Stimulated activated naive B cell treated with anti-CD40 and anti-IgM and Interleukin-4, amounts not matched to agents 10 μg/mL and 1 μg/mL and 100 μg/mL, for 72 hours (primary cell): Measurements from ENCODE around the gene SAT1.
"Not testable (repeated sequence)": the region's sequence is repeated elsewhere in the genome, so short reads cannot be mapped to it uniquely, and the experiment has no call there.

Experiments used
- ATAC-seq, 2 donors: fragments of 150-1000 bp; cut with Tn5 transposase; replicated peaks; 2 replicates each; pipeline ENCODE4 v1.10.0; 2021; ENCODE audit warnings: moderate library complexity in 1 of 2
- DNase-seq: peaks from one replicate; pipeline ENCODE4 v3.0.0; 2021
- H3K27ac Mint-ChIP-seq: one replicate; pipeline ENCODE4 v1.8.0; 2022; ENCODE audit warnings: mild to moderate bottlenecking, mixed read lengths
- H3K27me3 Mint-ChIP-seq, 2 donors: one replicate each; pipeline ENCODE4 v1.8.0; 2022; ENCODE audit warnings: mixed read lengths in 2 of 2
- H3K36me3 Mint-ChIP-seq, 2 donors: one replicate each; pipeline ENCODE4 v1.8.0; 2022; ENCODE audit warnings: mixed read lengths in 2 of 2, mild to moderate bottlenecking in 1 of 2
- H3K4me1 Mint-ChIP-seq, 2 donors: one replicate each; pipeline ENCODE4 v1.8.0; 2022; ENCODE audit warnings: mixed read lengths in 2 of 2, mild to moderate bottlenecking in 1 of 2
- H3K4me3 Mint-ChIP-seq, 2 donors: one replicate each; pipeline ENCODE4 v1.8.0; 2022; ENCODE audit warnings: mild to moderate bottlenecking in 2 of 2, mixed read lengths in 2 of 2, moderate library complexity in 1 of 2
- H3K9me3 Mint-ChIP-seq, 2 donors: one replicate each; pipeline ENCODE4 v1.8.0; 2022; ENCODE audit warnings: mixed read lengths in 2 of 2, mild to moderate bottlenecking in 1 of 2

Gene SAT1

GRCh38 chrX:23764188-23764984 is 18.6 kb upstream of the SAT1 start:
- no peaks in the 10 kb centered on the region for H3K4me1 Mint-ChIP-seq
- H3K27me3 Mint-ChIP-seq, result no peaks in the 10 kb centered on the region
- no peaks in the 10 kb centered on the region for H3K9me3 Mint-ChIP-seq
- ATAC-seq (no peak), DNase-seq (no peak)
- H3K4me3 Mint-ChIP-seq, result no peak overlapping the region
- H3K36me3 Mint-ChIP-seq, result no peaks in the 10 kb centered on the region
- H3K27ac Mint-ChIP-seq, result no peak overlapping the region

GRCh38 chrX:23765449-23765848 is 17.5 kb upstream of the SAT1 start:
- Mint-ChIP-seq H3K9me3 (no peaks in the 10 kb centered on the region), H3K4me3 (no peak overlapping the region), H3K27me3 (no peaks in the 10 kb centered on the region), H3K4me1 (no peaks in the 10 kb centered on the region), H3K27ac (no peak overlapping the region), H3K36me3 (no peaks in the 10 kb centered on the region)
- DNase-seq (no peak), ATAC-seq (no peak)

GRCh38 chrX:23765868-23766267 is 17.1 kb upstream of the SAT1 start:
- no peak overlapping the region for H3K4me3 Mint-ChIP-seq

GRCh38 chrX:23766650-23767551 is 16.1 kb upstream of the SAT1 start:
- no peak for DNase-seq
- H3K9me3 Mint-ChIP-seq, result no peaks in the 10 kb centered on the region

More at GRCh38 chrX:23765868-23766267, 17.1 kb upstream of the SAT1 start:
- no peak for DNase-seq
- Mint-ChIP-seq H3K27ac (no peak overlapping the region), H3K9me3 (no peaks in the 10 kb centered on the region), H3K4me1 (no peaks in the 10 kb centered on the region), H3K36me3 (no peaks in the 10 kb centered on the region), H3K27me3 (no peaks in the 10 kb centered on the region)
- ATAC-seq, result no peak

GRCh38 chrX:23770142-23770541 is 12.8 kb upstream of the SAT1 start:
- H3K36me3 Mint-ChIP-seq, result no peaks in the 10 kb centered on the region
- H3K27ac Mint-ChIP-seq, result no peak overlapping the region
- peaks cover 7 to 16% of the 10 kb centered on the region in 2 donors for H3K4me1 Mint-ChIP-seq
- no peak for ATAC-seq
- H3K4me3 Mint-ChIP-seq, result no peak overlapping the region
- H3K27me3 Mint-ChIP-seq, result no peaks in the 10 kb centered on the region
- H3K9me3 Mint-ChIP-seq, result no peaks in the 10 kb centered on the region
- no peak for DNase-seq

More at GRCh38 chrX:23766650-23767551, 16.1 kb upstream of the SAT1 start:
- Mint-ChIP-seq H3K4me3 (peak overlapping the region; percentile 67 to 76), H3K36me3 (no peaks in the 10 kb centered on the region), H3K27ac (peak overlapping the region; percentile 73), H3K27me3 (no peaks in the 10 kb centered on the region), H3K4me1 (no peaks in the 10 kb centered on the region)
- ATAC-seq, result peak; percentile 51 to 79

GRCh38 chrX:23771086-23771485 is 11.9 kb upstream of the SAT1 start:
- not testable (repeated sequence) for DNase-seq, H3K27me3 Mint-ChIP-seq, H3K36me3 Mint-ChIP-seq, H3K9me3 Mint-ChIP-seq, ATAC-seq, H3K4me3 Mint-ChIP-seq
- H3K27ac Mint-ChIP-seq, result peak overlapping the region; percentile 14
- H3K4me1 Mint-ChIP-seq, result peaks cover 8 to 16% of the 10 kb centered on the region in 2 donors

- DNase-seq (no peak), ATAC-seq (peak; percentile 97 to 98)
- Mint-ChIP-seq H3K4me3 (peak overlapping the region in 1 of 2 donors; percentile 53), H3K9me3 (no peaks in the 10 kb centered on the region), H3K36me3 (no peaks in the 10 kb centered on the region), H3K27me3 (no peaks in the 10 kb centered on the region), H3K4me1 (peaks cover 8 to 16% of the 10 kb centered on the region in 2 donors), H3K27ac (peak overlapping the region; percentile 88)
These were observed 9.3 kb upstream of the SAT1 start for GRCh38 chrX:23773601-23774175.

GRCh38 chrX:23776363-23776762 is 6.6 kb upstream of the SAT1 start:
- no peaks in the 10 kb centered on the region for H3K9me3 Mint-ChIP-seq
- ATAC-seq (no peak), DNase-seq (no peak)
- no peak overlapping the region for H3K4me3 Mint-ChIP-seq
- H3K4me1 Mint-ChIP-seq, result peaks cover 13 to 25% of the 10 kb centered on the region in 2 donors
- no peaks in the 10 kb centered on the region for H3K36me3 Mint-ChIP-seq
- H3K27me3 Mint-ChIP-seq, result no peaks in the 10 kb centered on the region
- H3K27ac Mint-ChIP-seq, result no peak overlapping the region

GRCh38 chrX:23779025-23779424 is 3.9 kb upstream of the SAT1 start:
- Mint-ChIP-seq H3K36me3 (peaks cover 6 to 7% of the 10 kb centered on the region in 2 donors), H3K4me1 (peaks cover 17 to 27% of the 10 kb centered on the region in 2 donors), H3K4me3 (no peak overlapping the region), H3K27me3 (no peaks in the 10 kb centered on the region), H3K9me3 (no peaks in the 10 kb centered on the region), H3K27ac (peak overlapping the region; percentile 5)
- no peak for DNase-seq
- ATAC-seq, result no peak

GRCh38 chrX:23782455-23782854 is 518 bp upstream of the SAT1 start:
- peaks cover 22 to 24% of the 10 kb centered on the region in 2 donors for H3K36me3 Mint-ChIP-seq

GRCh38 chrX:23783589-23784469 is 856 bp downstream of the SAT1 start:
- peaks cover 22 to 24% of the 10 kb centered on the region in 2 donors for H3K36me3 Mint-ChIP-seq
- DNase-seq, result no peak
- H3K27me3 Mint-ChIP-seq, result no peaks in the 10 kb centered on the region
- H3K27ac Mint-ChIP-seq, result peak overlapping the region; percentile 95
- ATAC-seq, result no peak
- peak overlapping the region; percentile 93 to 94 for H3K4me3 Mint-ChIP-seq
- peaks cover 19 to 29% of the 10 kb centered on the region in 2 donors for H3K4me1 Mint-ChIP-seq
- H3K9me3 Mint-ChIP-seq, result no peaks in the 10 kb centered on the region

More at GRCh38 chrX:23782455-23782854, 518 bp upstream of the SAT1 start:
- Mint-ChIP-seq H3K4me3 (peak overlapping the region; percentile 93 to 94), H3K4me1 (peaks cover 17 to 29% of the 10 kb centered on the region in 2 donors), H3K27me3 (no peaks in the 10 kb centered on the region), H3K9me3 (no peaks in the 10 kb centered on the region), H3K27ac (peak overlapping the region; percentile 94)
- no peak for ATAC-seq
- no peak for DNase-seq

GRCh38 chrX:23784470-23785331 is 1.7 kb downstream of the SAT1 start:
- H3K4me1 Mint-ChIP-seq, result peaks cover 16 to 29% of the 10 kb centered on the region in 2 donors
- DNase-seq (no peak), ATAC-seq (peak in 1 of 2 donors; percentile 5)
- H3K27me3 Mint-ChIP-seq, result no peaks in the 10 kb centered on the region
- peak overlapping the region; percentile 93 to 94 for H3K4me3 Mint-ChIP-seq
- peak overlapping the region; percentile 95 for H3K27ac Mint-ChIP-seq
- no peaks in the 10 kb centered on the region for H3K9me3 Mint-ChIP-seq
- H3K36me3 Mint-ChIP-seq, result peaks cover 22 to 24% of the 10 kb centered on the region in 2 donors

GRCh38 chrX:23785580-23785979 is 2.6 kb downstream of the SAT1 start:
- DNase-seq, result no peak
- Mint-ChIP-seq H3K4me1 (peaks cover 16 to 28% of the 10 kb centered on the region in 2 donors), H3K9me3 (no peaks in the 10 kb centered on the region)

More at GRCh38 chrX:23785580-23785979, 2.6 kb downstream of the SAT1 start:
- H3K4me3 Mint-ChIP-seq, result peak overlapping the region; percentile 40 to 94
- H3K27ac Mint-ChIP-seq, result peak overlapping the region; percentile 37
- H3K36me3 Mint-ChIP-seq, result peaks cover 22 to 24% of the 10 kb centered on the region in 2 donors
- H3K27me3 Mint-ChIP-seq, result no peaks in the 10 kb centered on the region
- ATAC-seq, result no peak
